HepG2 (cell line): ENCODE results near the gene PFN4. TPM values are rescaled to one million over a fixed set of nuclear protein-coding genes. Genes with fewer than 3 reads are reported as not detected.

Source experiments
- ATAC-seq: fragments of 200-7000 bp; cut with Tn5 transposase; 3 replicates; pipeline ENCODE4 v1.9.1; 2020; ENCODE audit warnings: mild to moderate bottlenecking, moderate library complexity
- BruUV-seq: library from RNA; stranded (reverse); fragments of 400-500 nt; replicated peaks from 2 replicates; lab custom pipeline; 2021; lab: Mats Ljungman, UMichigan
- CTCF ChIA-PET: fragments of 300-600 bp; formaldehyde crosslinking; extraction: SDS; loops from one replicate; lab custom pipeline; 2021; ENCODE audit warnings: low total read pairs, inconsistent platforms, low intra/inter-chr PET ratio; lab: Yijun Ruan, JAX
- POLR2A ChIA-PET: fragments of 350-600 bp; sonication (Branson Sonifier 250); formaldehyde crosslinking; loops from one replicate; lab custom pipeline; 2020; ENCODE audit warnings: antibody characterized with exemption, inconsistent platforms; lab: Yijun Ruan, JAX
- DNase-seq: peaks from one replicate; pipeline ENCODE4 v3.0.0-alpha.2; 2015; ENCODE audit warnings: low spot score
- FAIRE-seq: peaks from 3 replicates; lab custom pipeline; 2011; peaks lifted over from hg19 to GRCh38; lab: Jason Lieb, UNC
- H2AFZ ChIP-seq: one replicate; pipeline ENCODE4 v1.6.1; 2011; ENCODE audit warnings: low read length, inconsistent platforms
- H3K27ac ChIP-seq: fragments of 300-600 bp; 3 replicates; pipeline ENCODE4 v1.8.0; 2011; ENCODE audit warnings: mixed run types, mild to moderate bottlenecking, mixed read lengths, low read length, inconsistent platforms; ENCODE audit not compliant: insufficient read depth; ENCODE audit errors: extremely low read length
- H3K27me3 ChIP-seq, 2 experiments: fragments of 200-600 bp in 1 of 2; 2 replicates in 1 of 2; 3 replicates in 1 of 2; pipeline versions ENCODE4 v1.6.0 to v1.8.0; 2011; ENCODE audit warnings: low read length in 2 of 2, mild to moderate bottlenecking in 2 of 2, moderate library complexity in 2 of 2, inconsistent platforms in 1 of 2; ENCODE audit not compliant: insufficient read depth in 2 of 2, control insufficient read depth in 1 of 2
- H3K36me3 ChIP-seq, 2 experiments: fragments of 200-600 bp in 1 of 2; replicated peaks in 1 of 2; 2 replicates in 1 of 2; 3 replicates in 1 of 2; pipeline versions ENCODE4 v1.5.1 to v1.8.0; 2011; ENCODE audit warnings: low read length in 2 of 2, inconsistent platforms in 1 of 2; ENCODE audit not compliant: insufficient read depth in 2 of 2, control insufficient read depth in 1 of 2
- H3K4me1 ChIP-seq: 2 replicates; pipeline ENCODE4 v1.5.1; 2012; ENCODE audit warnings: low read length, inconsistent platforms; ENCODE audit not compliant: insufficient read depth
- H3K4me2 ChIP-seq: 2 replicates; pipeline ENCODE4 v1.6.0; 2011; ENCODE audit warnings: low read depth, low read length, inconsistent platforms
- H3K4me3 ChIP-seq, 3 experiments: fragments of 200-600 bp in 1 of 3; sonication (generic), shearing (Covaris generic) in 1 of 3; replicated peaks in 1 of 3; 2 replicates each; pipeline ENCODE4 v1.5.1; 2011 to 2016; ENCODE audit warnings: low read length in 3 of 3, inconsistent platforms in 2 of 3, low read depth in 2 of 3, mild to moderate bottlenecking in 2 of 3, control low read depth in 1 of 3, mixed read lengths in 1 of 3; ENCODE audit not compliant: insufficient read depth in 1 of 3
- H3K79me2 ChIP-seq: one replicate; pipeline ENCODE4 v1.6.1; 2011; ENCODE audit warnings: low read length, inconsistent platforms; ENCODE audit not compliant: insufficient read depth
- H3K9ac ChIP-seq: 2 replicates; pipeline ENCODE4 v1.6.0; 2011; ENCODE audit warnings: mild to moderate bottlenecking, low read depth, low read length, inconsistent platforms; ENCODE audit not compliant: insufficient read depth
- H3K9me3 ChIP-seq: 2 replicates; pipeline ENCODE4 v1.5.1; 2012; ENCODE audit warnings: mild to moderate bottlenecking, low read length
- H4K20me1 ChIP-seq: 2 replicates; pipeline ENCODE4 v1.6.0; 2011; ENCODE audit warnings: inconsistent platforms, mild to moderate bottlenecking, low read length, moderate library complexity; ENCODE audit not compliant: insufficient read depth
- ATF1 ChIP-seq: IDR thresholded peaks from 2 replicates; pipeline ENCODE4 v1.6.1; 2016; ENCODE audit warnings: mild to moderate bottlenecking, control low read depth
- DNMT1 ChIP-seq: sonication (generic); formaldehyde crosslinking; IDR thresholded peaks from 2 replicates; pipeline ENCODE4 v1.5.1; 2020; ENCODE audit warnings: mild to moderate bottlenecking, missing genetic modification reagents
- FOXC1 ChIP-seq: sonication (generic); formaldehyde crosslinking; IDR thresholded peaks from 2 replicates; pipeline ENCODE4 v1.8.0; 2022; ENCODE audit warnings: mild to moderate bottlenecking, missing genetic modification reagents, borderline replicate concordance
- NAIF1 ChIP-seq: sonication (generic); formaldehyde crosslinking; IDR thresholded peaks from 2 replicates; pipeline ENCODE4 v1.5.0; 2020; ENCODE audit warnings: mild to moderate bottlenecking, missing genetic modification reagents, borderline replicate concordance
- TBP ChIP-seq: sonication (generic); formaldehyde crosslinking; IDR thresholded peaks from 2 replicates; pipeline ENCODE4 v1.5.0; 2020; ENCODE audit warnings: missing genetic modification reagents
- TSC22D2 ChIP-seq: sonication (generic); formaldehyde crosslinking; IDR thresholded peaks from 2 replicates; pipeline ENCODE4 v1.5.1; 2020; ENCODE audit warnings: missing genetic modification reagents, mild to moderate bottlenecking, borderline replicate concordance
- ZBTB7A ChIP-seq: sonication (generic); formaldehyde crosslinking; IDR thresholded peaks from 2 replicates; pipeline ENCODE4 v1.8.0; 2022; ENCODE audit warnings: mild to moderate bottlenecking, missing genetic modification reagents
- ZNF101 ChIP-seq: sonication (generic); formaldehyde crosslinking; IDR thresholded peaks from 2 replicates; pipeline ENCODE4 v1.4.0; 2020; ENCODE audit warnings: mild to moderate bottlenecking, low read depth, missing genetic modification reagents, borderline replicate concordance
- ZNF335 ChIP-seq: sonication (generic); formaldehyde crosslinking; IDR thresholded peaks from 2 replicates; pipeline ENCODE4 v1.4.0; 2020; ENCODE audit warnings: missing genetic modification reagents
- ZNF362 ChIP-seq: sonication (generic); formaldehyde crosslinking; IDR thresholded peaks from 2 replicates; pipeline ENCODE4 v1.4.0; 2020; ENCODE audit warnings: missing genetic modification reagents, mild to moderate bottlenecking, borderline replicate concordance
- WGBS: methylation state at CpG from one replicate; pipeline ENCODE4 v1.1.6; 2017; ENCODE audit warnings: low lambda C conversion rate; 5-methylcytosine and 5-hydroxymethylcytosine counted together
- in situ Hi-C: cut with HindIII; loops from 2 replicates; pipeline ENCODE4 v1.10.0; 2017; ENCODE audit warnings: low pct_unique_long_range_greater_than_20kb; ENCODE audit not compliant: extremely low pct_ligation_motif_present
- intact Hi-C: fragments of 100-400 bp; cut with micrococcal nuclease; formaldehyde crosslinking; loops from one replicate; pipeline ENCODE4 v1.10.0; 2022; ENCODE audit not compliant: unreplicated experiment
- polyA plus RNA-seq, 8 experiments: library from polyadenylated mRNA; depleted of rRNA in 3 of 8; stranded (reverse) in 7 of 8; unstranded in 1 of 8; fragments of >200 nt; fragmentation: Illumina TruSeq in 4 of 8; extraction: Trizol in 4 of 8; gene quantifications; 2 replicates each; pipeline versions ENCODE4 v1.2.1 to v1.2.3, GENCODE V29; 2011 to 2016; ENCODE audit warnings: low read depth in 4 of 8, missing spikeins in 1 of 8, mixed read lengths in 1 of 8; ENCODE audit not compliant: insufficient read depth in 1 of 8
- total RNA-seq, 5 experiments: library from RNA; depleted of rRNA; stranded (reverse); fragments of >200 nt; fragmentation: Illumina TruSeq; extraction: Trizol; gene quantifications; 2 replicates each; pipeline ENCODE4 v1.2.3, GENCODE V29; 2016; ENCODE audit warnings: low read depth in 1 of 5
- TF ChIP-seq, protein P1 (sequence below): sonication (generic); formaldehyde crosslinking; IDR thresholded peaks from 2 replicates; pipeline ENCODE4 v1.5.0; 2020; ENCODE audit warnings: missing genetic modification reagents
- TF ChIP-seq, protein P2 (sequence below): sonication (generic); formaldehyde crosslinking; IDR thresholded peaks from 2 replicates; pipeline ENCODE4 v1.4.0; 2020; ENCODE audit warnings: mild to moderate bottlenecking, low read depth, missing genetic modification reagents
- TF ChIP-seq, protein P3 (sequence below): sonication (generic); formaldehyde crosslinking; IDR thresholded peaks from 2 replicates; pipeline ENCODE4 v1.4.0; 2020; ENCODE audit warnings: missing genetic modification reagents
- TF ChIP-seq, protein P4 (sequence below): sonication (generic); formaldehyde crosslinking; IDR thresholded peaks from 2 replicates; pipeline ENCODE4 v1.4.0; 2020; ENCODE audit warnings: mild to moderate bottlenecking, missing genetic modification reagents

Gene PFN4
- total and polyA plus RNA-seq, 2 of the 13 experiments (the other 11 are each of a cell fraction or from before 2014, with no cell fraction given) = 0.12 to 0.20 TPM

GRCh38 chr2:24104906-24105305 lies 18.2 kb downstream of the PFN4 start:
- Histone ChIP-seq H3K4me3 (no peak overlapping the region), H3K27ac (no peak overlapping the region), H3K4me1 (peaks cover 19% of the 10 kb centered on the region), H3K79me2 (no peaks in the 10 kb centered on the region), H2AFZ (no peak overlapping the region), H3K27me3 (peaks cover 0 to 8% of the 10 kb centered on the region in 2 experiments; a peak in 1 of 5 replicates), H3K4me2 (no peak overlapping the region)
- ChIA-PET CTCF (no interaction called here), POLR2A (interaction anchor here (0.6 to 4.3 kb wide), 2 partner anchors 21 to 29 kb away, joined by 3 to 22 read pairs; partner anchors contain the start of genes SF3B6 and TP53I3)
- WGBS = 0% methylated on average over 3 of the region's 4 CpGs
- ATAC-seq = no peak
- in situ Hi-C loops (no loop called here), intact Hi-C loops (no loop called here)
- no peak for DNase-seq
- BruUV-seq = no TSS peak
- TF ChIP-seq ZBTB7A (CRISPR knock-in tag) (no peak), ZNF335 (CRISPR knock-in tag) (no peak), NAIF1 (CRISPR knock-in tag) (no peak), FOXC1 (CRISPR knock-in tag) (no peak), ZNF101 (no peak), TSC22D2 (CRISPR knock-in tag) (no peak), TBP (CRISPR knock-in tag) (no peak), ZNF362 (CRISPR knock-in tag) (no peak), DNMT1 (no peak), ATF1 (CRISPR knock-in tag) (no peak)
- TF ChIP-seq, protein P1, sequence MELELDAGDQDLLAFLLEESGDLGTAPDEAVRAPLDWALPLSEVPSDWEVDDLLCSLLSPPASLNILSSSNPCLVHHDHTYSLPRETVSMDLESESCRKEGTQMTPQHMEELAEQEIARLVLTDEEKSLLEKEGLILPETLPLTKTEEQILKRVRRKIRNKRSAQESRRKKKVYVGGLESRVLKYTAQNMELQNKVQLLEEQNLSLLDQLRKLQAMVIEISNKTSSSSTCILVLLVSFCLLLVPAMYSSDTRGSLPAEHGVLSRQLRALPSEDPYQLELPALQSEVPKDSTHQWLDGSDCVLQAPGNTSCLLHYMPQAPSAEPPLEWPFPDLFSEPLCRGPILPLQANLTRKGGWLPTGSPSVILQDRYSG (CRISPR knock-in tag) = no peak
- TF ChIP-seq, protein P2, sequence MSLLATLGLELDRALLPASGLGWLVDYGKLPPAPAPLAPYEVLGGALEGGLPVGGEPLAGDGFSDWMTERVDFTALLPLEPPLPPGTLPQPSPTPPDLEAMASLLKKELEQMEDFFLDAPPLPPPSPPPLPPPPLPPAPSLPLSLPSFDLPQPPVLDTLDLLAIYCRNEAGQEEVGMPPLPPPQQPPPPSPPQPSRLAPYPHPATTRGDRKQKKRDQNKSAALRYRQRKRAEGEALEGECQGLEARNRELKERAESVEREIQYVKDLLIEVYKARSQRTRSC (CRISPR knock-in tag) = no peak
- TF ChIP-seq, protein P3, sequence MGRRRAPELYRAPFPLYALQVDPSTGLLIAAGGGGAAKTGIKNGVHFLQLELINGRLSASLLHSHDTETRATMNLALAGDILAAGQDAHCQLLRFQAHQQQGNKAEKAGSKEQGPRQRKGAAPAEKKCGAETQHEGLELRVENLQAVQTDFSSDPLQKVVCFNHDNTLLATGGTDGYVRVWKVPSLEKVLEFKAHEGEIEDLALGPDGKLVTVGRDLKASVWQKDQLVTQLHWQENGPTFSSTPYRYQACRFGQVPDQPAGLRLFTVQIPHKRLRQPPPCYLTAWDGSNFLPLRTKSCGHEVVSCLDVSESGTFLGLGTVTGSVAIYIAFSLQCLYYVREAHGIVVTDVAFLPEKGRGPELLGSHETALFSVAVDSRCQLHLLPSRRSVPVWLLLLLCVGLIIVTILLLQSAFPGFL = no peak
- TF ChIP-seq, protein P4, sequence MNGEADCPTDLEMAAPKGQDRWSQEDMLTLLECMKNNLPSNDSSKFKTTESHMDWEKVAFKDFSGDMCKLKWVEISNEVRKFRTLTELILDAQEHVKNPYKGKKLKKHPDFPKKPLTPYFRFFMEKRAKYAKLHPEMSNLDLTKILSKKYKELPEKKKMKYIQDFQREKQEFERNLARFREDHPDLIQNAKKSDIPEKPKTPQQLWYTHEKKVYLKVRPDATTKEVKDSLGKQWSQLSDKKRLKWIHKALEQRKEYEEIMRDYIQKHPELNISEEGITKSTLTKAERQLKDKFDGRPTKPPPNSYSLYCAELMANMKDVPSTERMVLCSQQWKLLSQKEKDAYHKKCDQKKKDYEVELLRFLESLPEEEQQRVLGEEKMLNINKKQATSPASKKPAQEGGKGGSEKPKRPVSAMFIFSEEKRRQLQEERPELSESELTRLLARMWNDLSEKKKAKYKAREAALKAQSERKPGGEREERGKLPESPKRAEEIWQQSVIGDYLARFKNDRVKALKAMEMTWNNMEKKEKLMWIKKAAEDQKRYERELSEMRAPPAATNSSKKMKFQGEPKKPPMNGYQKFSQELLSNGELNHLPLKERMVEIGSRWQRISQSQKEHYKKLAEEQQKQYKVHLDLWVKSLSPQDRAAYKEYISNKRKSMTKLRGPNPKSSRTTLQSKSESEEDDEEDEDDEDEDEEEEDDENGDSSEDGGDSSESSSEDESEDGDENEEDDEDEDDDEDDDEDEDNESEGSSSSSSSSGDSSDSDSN (CRISPR knock-in tag) = no peak
- TF ChIP-seq, all 625 proteins: peak for 0
- FAIRE-seq = no peak
- no peaks in the 10 kb centered on the region for H3K36me3 ChIP-seq
- H3K9me3 ChIP-seq = peaks cover 9% of the 10 kb centered on the region; the same call in 1 of the 2 replicates
- H3K9ac ChIP-seq = no peak overlapping the region
- no peaks in the 10 kb centered on the region for H4K20me1 ChIP-seq
